ENCODE data around the gene CAPNS1.

The CAPNS1 gene

DNA sequence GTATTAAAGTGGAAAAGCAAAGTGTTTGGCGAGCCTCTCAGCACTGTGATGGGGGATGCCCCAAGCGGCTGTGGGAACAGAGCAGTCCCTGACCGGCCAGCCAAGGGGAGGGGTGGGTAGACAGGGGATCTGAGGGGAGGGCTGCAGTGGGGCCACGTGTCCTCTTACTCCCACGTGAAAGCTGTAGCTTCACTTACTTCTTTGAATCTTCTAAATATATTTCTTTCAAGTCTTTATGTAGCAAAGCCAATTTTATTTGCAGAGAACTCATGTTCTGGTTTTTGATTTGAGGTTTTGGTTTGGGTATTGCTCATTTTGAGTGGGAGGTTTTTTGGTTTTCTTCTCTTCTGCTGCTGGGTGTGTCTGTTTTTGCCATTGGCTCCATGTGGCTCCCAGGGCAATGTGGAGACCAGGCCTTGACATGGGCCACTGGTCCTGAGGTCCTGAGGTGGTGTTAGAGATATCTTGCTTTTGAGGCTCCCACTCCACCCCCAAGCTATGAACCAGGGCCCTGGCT lies 46.7 kb upstream of the CAPNS1 start:
- H3K9me2 ChIP-seq (replicated peaks; ENCODE audit: insufficient read depth, low read length), result no peaks in the 10 kb centered on the region
- H3K9me3 ChIP-seq (replicated peaks; ENCODE audit: insufficient read depth, low read length), result no peaks in the 10 kb centered on the region
- H3K4me2 ChIP-seq (ENCODE audit: low read depth, low read length), result no peak overlapping the region
- H3K4me3 ChIP-seq (ENCODE audit: low read length), result no peak overlapping the region
- H3K79me2 ChIP-seq (ENCODE audit: low read length), result no peaks in the 10 kb centered on the region
- TF ChIP-seq EZH2phosphoT487 (IDR thresholded peaks at IDR 0.05; ENCODE audit: low read length), result no peak
- no peak for TF ChIP-seq EZH2 (optimal IDR thresholded peaks at IDR 0.05; ENCODE audit: low read depth, low read length)
- TF ChIP-seq CTCF (IDR thresholded peaks at IDR 0.05; ENCODE audit: low read length), result no peak
- H3F3A ChIP-seq (ENCODE audit: insufficient read depth, low read length), result no peaks in the 10 kb centered on the region
- no peaks in the 10 kb centered on the region for H3K36me3 ChIP-seq (replicated peaks; ENCODE audit: insufficient read depth, low read length)
- H3K27me3 ChIP-seq (replicated peaks; ENCODE audit: insufficient read depth, low read length), result no peaks in the 10 kb centered on the region
- H3K9ac ChIP-seq (ENCODE audit: low read length), result no peak overlapping the region
- no peak overlapping the region for H3K27ac ChIP-seq (ENCODE audit: low read length)
- H2AFZ ChIP-seq (ENCODE audit: low read length), result no peak overlapping the region
- no peaks in the 10 kb centered on the region for H4K20me1 ChIP-seq (ENCODE audit: insufficient read depth, low read length)
- H3K4me1 ChIP-seq (ENCODE audit: low read length), result no peaks in the 10 kb centered on the region
- DNase-seq, result no peak

- Histone ChIP-seq H3F3A (ENCODE audit: insufficient read depth, low read length) (no peaks in the 10 kb centered on the region), H3K4me3 (ENCODE audit: low read length) (no peak overlapping the region), H3K4me2 (ENCODE audit: low read depth, low read length) (no peak overlapping the region), H2AFZ (ENCODE audit: low read length) (no peak overlapping the region), H3K79me2 (ENCODE audit: low read length) (no peaks in the 10 kb centered on the region), H3K27ac (ENCODE audit: low read length) (no peak overlapping the region), H3K27me3 (replicated peaks; ENCODE audit: insufficient read depth, low read length) (no peaks in the 10 kb centered on the region), H4K20me1 (ENCODE audit: insufficient read depth, low read length) (no peaks in the 10 kb centered on the region), H3K9me2 (replicated peaks; ENCODE audit: insufficient read depth, low read length) (no peaks in the 10 kb centered on the region), H3K9me3 (replicated peaks; ENCODE audit: insufficient read depth, low read length) (no peaks in the 10 kb centered on the region), H3K9ac (ENCODE audit: low read length) (no peak overlapping the region), H3K4me1 (ENCODE audit: low read length) (no peaks in the 10 kb centered on the region), H3K36me3 (replicated peaks; ENCODE audit: insufficient read depth, low read length) (no peaks in the 10 kb centered on the region)
- TF ChIP-seq EZH2phosphoT487 (IDR thresholded peaks at IDR 0.05; ENCODE audit: low read length) (no peak), EZH2 (optimal IDR thresholded peaks at IDR 0.05; ENCODE audit: low read depth, low read length) (no peak), CTCF (IDR thresholded peaks at IDR 0.05; ENCODE audit: low read length) (no peak)
- no peak for DNase-seq
Measured at GRCh38 chr19:36093687-36094086, 46.2 kb upstream of the CAPNS1 start.

GRCh38 chr19:36097036-36097435 lies 42.8 kb upstream of the CAPNS1 start:
- no peak overlapping the region for H3K27ac ChIP-seq (ENCODE audit: low read length)
- H2AFZ ChIP-seq (ENCODE audit: low read length), result no peak overlapping the region
- H3K4me3 ChIP-seq (ENCODE audit: low read length), result no peak overlapping the region
- no peaks in the 10 kb centered on the region for H3K4me1 ChIP-seq (ENCODE audit: low read length)
- no peak overlapping the region for H3K4me2 ChIP-seq (ENCODE audit: low read depth, low read length)
- no peaks in the 10 kb centered on the region for H4K20me1 ChIP-seq (ENCODE audit: insufficient read depth, low read length)
- no peaks in the 10 kb centered on the region for H3K9me2 ChIP-seq (replicated peaks; ENCODE audit: insufficient read depth, low read length)
- no peaks in the 10 kb centered on the region for H3K27me3 ChIP-seq (replicated peaks; ENCODE audit: insufficient read depth, low read length)
- H3K36me3 ChIP-seq (replicated peaks; ENCODE audit: insufficient read depth, low read length), result no peaks in the 10 kb centered on the region
- no peak for DNase-seq
- no peaks in the 10 kb centered on the region for H3K79me2 ChIP-seq (ENCODE audit: low read length)
- no peak overlapping the region for H3K9ac ChIP-seq (ENCODE audit: low read length)
- H3F3A ChIP-seq (ENCODE audit: insufficient read depth, low read length), result no peaks in the 10 kb centered on the region
- H3K9me3 ChIP-seq (replicated peaks; ENCODE audit: insufficient read depth, low read length), result no peaks in the 10 kb centered on the region
- no peak for TF ChIP-seq CTCF (IDR thresholded peaks at IDR 0.05; ENCODE audit: low read length)
- no peak for TF ChIP-seq EZH2phosphoT487 (IDR thresholded peaks at IDR 0.05; ENCODE audit: low read length)
- no peak for TF ChIP-seq EZH2 (optimal IDR thresholded peaks at IDR 0.05; ENCODE audit: low read depth, low read length)
